Peyer's patch (tissue), 4 donors: ENCODE data around the gene TMEM161A.

ENCODE experiments used
- POLR2A ChIP-seq, 2 donors: fragments of 450-650 bp; IDR thresholded peaks; one replicate each; pipeline ENCODE4 v1.5.1; 2017; ENCODE audit warnings: antibody characterized with exemption in 2 of 2, mild to moderate bottlenecking in 2 of 2, moderate library complexity in 2 of 2
- TF ChIP-seq, protein P1 (sequence below), 6 experiments: fragments of 450-650 bp in 4 of 6; fragments of 200-600 bp in 2 of 6; sonication (generic) in 1 of 6; IDR thresholded peaks; one replicate each; pipeline ENCODE4 v1.5.1; 2017 to 2019; ENCODE audit warnings: antibody characterized with exemption in 6 of 6, mild to moderate bottlenecking in 3 of 6, moderate library complexity in 1 of 6

DNA sequence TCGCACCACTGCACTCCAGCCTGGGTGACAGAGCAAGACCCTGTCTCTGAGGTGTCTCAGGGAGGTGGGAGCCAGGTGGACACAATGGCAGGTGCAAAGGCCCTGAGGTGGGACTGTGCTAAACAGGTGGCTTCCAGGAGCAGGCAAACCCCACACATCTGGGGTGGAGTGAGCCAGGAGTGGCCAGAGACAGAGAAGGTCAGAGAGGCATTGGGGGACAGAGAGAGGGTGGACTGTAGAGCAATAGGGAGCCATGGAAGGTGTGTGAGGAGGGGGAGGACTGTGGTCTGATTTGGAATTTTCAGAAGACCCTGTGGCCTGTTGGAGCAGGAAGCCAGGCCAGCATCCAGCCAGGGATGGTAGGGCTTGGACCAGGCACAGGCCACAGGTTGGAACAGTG, 27.1 kb upstream of the TMEM161A start:
- TF ChIP-seq, protein P1, sequence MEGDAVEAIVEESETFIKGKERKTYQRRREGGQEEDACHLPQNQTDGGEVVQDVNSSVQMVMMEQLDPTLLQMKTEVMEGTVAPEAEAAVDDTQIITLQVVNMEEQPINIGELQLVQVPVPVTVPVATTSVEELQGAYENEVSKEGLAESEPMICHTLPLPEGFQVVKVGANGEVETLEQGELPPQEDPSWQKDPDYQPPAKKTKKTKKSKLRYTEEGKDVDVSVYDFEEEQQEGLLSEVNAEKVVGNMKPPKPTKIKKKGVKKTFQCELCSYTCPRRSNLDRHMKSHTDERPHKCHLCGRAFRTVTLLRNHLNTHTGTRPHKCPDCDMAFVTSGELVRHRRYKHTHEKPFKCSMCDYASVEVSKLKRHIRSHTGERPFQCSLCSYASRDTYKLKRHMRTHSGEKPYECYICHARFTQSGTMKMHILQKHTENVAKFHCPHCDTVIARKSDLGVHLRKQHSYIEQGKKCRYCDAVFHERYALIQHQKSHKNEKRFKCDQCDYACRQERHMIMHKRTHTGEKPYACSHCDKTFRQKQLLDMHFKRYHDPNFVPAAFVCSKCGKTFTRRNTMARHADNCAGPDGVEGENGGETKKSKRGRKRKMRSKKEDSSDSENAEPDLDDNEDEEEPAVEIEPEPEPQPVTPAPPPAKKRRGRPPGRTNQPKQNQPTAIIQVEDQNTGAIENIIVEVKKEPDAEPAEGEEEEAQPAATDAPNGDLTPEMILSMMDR (IDR thresholded peaks at IDR 0.05): no peak
- TF ChIP-seq POLR2A (IDR thresholded peaks at IDR 0.05): no peak
